ENCODE results near the gene CTTN. TPM values are rescaled to one million over a fixed set of nuclear protein-coding genes. Genes with fewer than 3 reads are reported as not detected.

CTTN gene
- total and polyA plus RNA-seq, 2 of the 13 experiments (the other 11 are each of a cell fraction or from before 2014, with no cell fraction given), result 84.4 to 114 TPM

DNA sequence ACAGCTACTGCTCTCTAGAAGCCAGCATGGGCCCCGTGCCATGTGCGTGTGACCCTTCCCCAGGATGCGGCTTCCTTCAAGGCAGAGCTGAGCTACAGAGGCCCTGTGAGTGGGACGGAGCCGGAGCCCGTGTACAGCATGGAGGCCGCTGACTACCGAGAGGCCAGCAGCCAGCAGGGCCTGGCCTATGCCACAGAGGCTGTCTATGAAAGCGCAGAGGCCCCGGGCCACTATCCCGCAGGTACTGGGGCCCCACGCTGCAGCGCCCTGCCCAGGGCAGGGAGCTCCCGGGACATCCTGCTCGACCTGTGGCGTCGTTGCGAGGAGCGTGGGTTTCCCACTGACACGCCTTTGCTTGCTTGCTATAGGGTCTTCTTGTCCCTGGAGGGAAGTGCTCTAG lies 34.7 kb downstream of the CTTN start:
- no peak overlapping the region for H3K4me2 ChIP-seq (ENCODE audit: low read depth, low read length)
- FAIRE-seq (no peak), ATAC-seq (no peak), DNase-seq (ENCODE audit: low spot score) (no peak)
- in situ Hi-C loops (cut with HindIII; ENCODE audit: extremely low pct_ligation_motif_present, low pct_unique_long_range_greater_than_20kb), result no loop called here
- no peak overlapping the region for H2AFZ ChIP-seq (ENCODE audit: low read length)
- no peaks in the 10 kb centered on the region; a peak in 1 of 5 replicates for H3K27me3 ChIP-seq (ENCODE audit: control insufficient read depth in 1 of 2, insufficient read depth in 2 of 2, low read length in 2 of 2)
- ChIA-PET CTCF (ENCODE audit: low intra/inter-chr PET ratio, low total read pairs) (no interaction called here), POLR2A (no interaction called here)
- H3K79me2 ChIP-seq (ENCODE audit: insufficient read depth, low read length), result no peaks in the 10 kb centered on the region
- no peak overlapping the region for H3K4me3 ChIP-seq (replicated peaks in 1 of 3; ENCODE audit: insufficient read depth in 1 of 3, low read depth in 2 of 3, low read length in 3 of 3)
- intact Hi-C loops (cut with micrococcal nuclease; ENCODE audit: unreplicated experiment), result no loop called here
- WGBS (ENCODE audit: low lambda C conversion rate), result no CpG with 5 or more reads among the region's 20 CpGs
- H3K36me3 ChIP-seq (replicated peaks in 1 of 2; ENCODE audit: control insufficient read depth in 1 of 2, insufficient read depth in 2 of 2, low read length in 2 of 2), result peaks cover 62 to 90% of the 10 kb centered on the region in 2 experiments; a peak in 4 of 5 replicates
- H3K4me1 ChIP-seq (ENCODE audit: insufficient read depth, low read length), result no peaks in the 10 kb centered on the region
- H4K20me1 ChIP-seq (ENCODE audit: insufficient read depth, low read length), result peaks cover 4% of the 10 kb centered on the region; the same call in 1 of the 2 replicates
- no peaks in the 10 kb centered on the region for H3K9me3 ChIP-seq (ENCODE audit: low read length)
- no peak overlapping the region for H3K27ac ChIP-seq (ENCODE audit: extremely low read length, insufficient read depth, low read length)
- no peak overlapping the region for H3K9ac ChIP-seq (ENCODE audit: insufficient read depth, low read depth, low read length)
- BruUV-seq (replicated peaks), result no TSS peak
- TF ChIP-seq RBFOX2 (IDR thresholded peaks at IDR 0.05; ENCODE audit: low read depth, low read length), result 0 out of 2 replicates have a peak, but pooled peaks have one; percentile 23
- TF ChIP-seq ZNF891 (CRISPR knock-in tag; IDR thresholded peaks at IDR 0.05), result no peak
- TF ChIP-seq, protein P1, sequence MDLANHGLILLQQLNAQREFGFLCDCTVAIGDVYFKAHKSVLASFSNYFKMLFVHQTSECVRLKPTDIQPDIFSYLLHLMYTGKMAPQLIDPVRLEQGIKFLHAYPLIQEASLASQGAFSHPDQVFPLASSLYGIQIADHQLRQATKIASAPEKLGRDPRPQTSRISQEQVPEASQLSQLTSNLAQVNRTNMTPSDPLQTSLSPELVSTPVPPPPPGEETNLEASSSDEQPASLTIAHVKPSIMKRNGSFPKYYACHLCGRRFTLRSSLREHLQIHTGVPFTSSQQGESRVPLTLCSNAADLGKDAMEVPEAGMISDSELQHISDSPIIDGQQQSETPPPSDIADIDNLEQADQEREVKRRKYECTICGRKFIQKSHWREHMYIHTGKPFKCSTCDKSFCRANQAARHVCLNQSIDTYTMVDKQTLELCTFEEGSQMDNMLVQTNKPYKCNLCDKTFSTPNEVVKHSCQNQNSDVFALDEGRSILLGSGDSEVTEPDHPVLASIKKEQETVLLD (CRISPR knock-in tag; IDR thresholded peaks at IDR 0.05; ENCODE audit: low read depth), result no peak
- TF ChIP-seq GLI4 (CRISPR knock-in tag; IDR thresholded peaks at IDR 0.05; ENCODE audit: borderline replicate concordance), result no peak
- no peak for TF ChIP-seq SRSF1 (optimal IDR thresholded peaks at IDR 0.05; ENCODE audit: low read depth, low read length)
- peak; percentile 44 for TF ChIP-seq AGO2 (optimal IDR thresholded peaks at IDR 0.05; ENCODE audit: low read depth, low read length)
- TF ChIP-seq, protein P2, sequence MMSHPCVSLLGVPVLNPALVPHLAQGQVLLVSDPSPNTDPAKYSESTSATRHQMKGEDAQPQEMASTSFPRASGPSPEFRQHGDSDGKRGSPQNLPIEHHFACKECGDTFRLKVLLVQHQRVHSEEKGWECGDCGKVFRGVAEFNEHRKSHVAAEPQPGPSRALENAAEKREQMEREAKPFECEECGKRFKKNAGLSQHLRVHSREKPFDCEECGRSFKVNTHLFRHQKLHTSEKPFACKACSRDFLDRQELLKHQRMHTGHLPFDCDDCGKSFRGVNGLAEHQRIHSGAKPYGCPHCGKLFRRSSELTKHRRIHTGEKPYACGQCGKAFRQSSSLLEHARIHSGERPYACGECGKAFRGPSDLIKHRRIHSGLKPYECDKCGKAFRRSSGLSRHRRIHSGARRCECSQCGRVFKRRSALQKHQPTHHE (CRISPR knock-in tag; IDR thresholded peaks at IDR 0.05; ENCODE audit: borderline replicate concordance), result no peak
- TF ChIP-seq SATB2 (CRISPR knock-in tag; IDR thresholded peaks at IDR 0.05), result no peak
- TF ChIP-seq, protein P3, sequence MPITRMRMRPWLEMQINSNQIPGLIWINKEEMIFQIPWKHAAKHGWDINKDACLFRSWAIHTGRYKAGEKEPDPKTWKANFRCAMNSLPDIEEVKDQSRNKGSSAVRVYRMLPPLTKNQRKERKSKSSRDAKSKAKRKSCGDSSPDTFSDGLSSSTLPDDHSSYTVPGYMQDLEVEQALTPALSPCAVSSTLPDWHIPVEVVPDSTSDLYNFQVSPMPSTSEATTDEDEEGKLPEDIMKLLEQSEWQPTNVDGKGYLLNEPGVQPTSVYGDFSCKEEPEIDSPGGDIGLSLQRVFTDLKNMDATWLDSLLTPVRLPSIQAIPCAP (CRISPR knock-in tag; IDR thresholded peaks at IDR 0.05; ENCODE audit: low read depth), result no peak
- TF ChIP-seq, protein P4, sequence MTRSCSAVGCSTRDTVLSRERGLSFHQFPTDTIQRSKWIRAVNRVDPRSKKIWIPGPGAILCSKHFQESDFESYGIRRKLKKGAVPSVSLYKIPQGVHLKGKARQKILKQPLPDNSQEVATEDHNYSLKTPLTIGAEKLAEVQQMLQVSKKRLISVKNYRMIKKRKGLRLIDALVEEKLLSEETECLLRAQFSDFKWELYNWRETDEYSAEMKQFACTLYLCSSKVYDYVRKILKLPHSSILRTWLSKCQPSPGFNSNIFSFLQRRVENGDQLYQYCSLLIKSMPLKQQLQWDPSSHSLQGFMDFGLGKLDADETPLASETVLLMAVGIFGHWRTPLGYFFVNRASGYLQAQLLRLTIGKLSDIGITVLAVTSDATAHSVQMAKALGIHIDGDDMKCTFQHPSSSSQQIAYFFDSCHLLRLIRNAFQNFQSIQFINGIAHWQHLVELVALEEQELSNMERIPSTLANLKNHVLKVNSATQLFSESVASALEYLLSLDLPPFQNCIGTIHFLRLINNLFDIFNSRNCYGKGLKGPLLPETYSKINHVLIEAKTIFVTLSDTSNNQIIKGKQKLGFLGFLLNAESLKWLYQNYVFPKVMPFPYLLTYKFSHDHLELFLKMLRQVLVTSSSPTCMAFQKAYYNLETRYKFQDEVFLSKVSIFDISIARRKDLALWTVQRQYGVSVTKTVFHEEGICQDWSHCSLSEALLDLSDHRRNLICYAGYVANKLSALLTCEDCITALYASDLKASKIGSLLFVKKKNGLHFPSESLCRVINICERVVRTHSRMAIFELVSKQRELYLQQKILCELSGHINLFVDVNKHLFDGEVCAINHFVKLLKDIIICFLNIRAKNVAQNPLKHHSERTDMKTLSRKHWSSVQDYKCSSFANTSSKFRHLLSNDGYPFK (CRISPR knock-in tag; IDR thresholded peaks at IDR 0.05; ENCODE audit: borderline replicate concordance), result no peak

Measured in HepG2 (cell line).